UCSD-AML1 (cell line): ENCODE results near the gene SLC10A1.
"Not testable (repeated sequence)": the region's sequence is repeated elsewhere in the genome, so short reads cannot be mapped to it uniquely, and the experiment has no call there.

ENCODE experiments used
- DNase-seq: peaks from one replicate; lab custom pipeline; 2025; ENCODE audit not compliant: unreplicated experiment; lab: John Stamatoyannopoulos, UW

SLC10A1 gene

GRCh38 chr14:69796797-69797500, at the start of gene SLC10A1:
SLC10A1 (minus strand) TSS chr14:69797241; CDS start chr14:69797155, 86 bp downstream.
- DNase-seq: no peak

GRCh38 chr14:69845787-69846186, 48.7 kb upstream of the SLC10A1 start:
- DNase-seq: no peak

- no peak for DNase-seq
Measured at GRCh38 chr14:69845050-69845581, 48.1 kb upstream of the SLC10A1 start.

- no peak for DNase-seq
Measured at GRCh38 chr14:69844171-69844570, 47.1 kb upstream of the SLC10A1 start.

GRCh38 chr14:69842686-69843420, 45.8 kb upstream of the SLC10A1 start:
- no peak for DNase-seq

GRCh38 chr14:69841656-69842055, 44.6 kb upstream of the SLC10A1 start:
- DNase-seq: no peak

- DNase-seq: no peak
Measured at GRCh38 chr14:69839661-69840060, 42.6 kb upstream of the SLC10A1 start.

GRCh38 chr14:69838881-69839416, 41.9 kb upstream of the SLC10A1 start:
- no peak for DNase-seq

GRCh38 chr14:69828879-69829278, 31.8 kb upstream of the SLC10A1 start:
- no peak for DNase-seq

- no peak for DNase-seq
Measured at GRCh38 chr14:69828354-69828753, 31.3 kb upstream of the SLC10A1 start.

GRCh38 chr14:69827560-69827959, 30.5 kb upstream of the SLC10A1 start:
- no peak for DNase-seq

GRCh38 chr14:69822456-69822855, 25.4 kb upstream of the SLC10A1 start:
- no peak for DNase-seq

- no peak for DNase-seq
Measured at GRCh38 chr14:69820991-69821390, 23.9 kb upstream of the SLC10A1 start.

- DNase-seq: no peak
Measured at GRCh38 chr14:69819607-69820006, 22.6 kb upstream of the SLC10A1 start.

GRCh38 chr14:69818758-69819191, 21.7 kb upstream of the SLC10A1 start:
- DNase-seq: peak; percentile 42

- no peak for DNase-seq
Measured at GRCh38 chr14:69816216-69816615, 19.2 kb upstream of the SLC10A1 start.

- no peak for DNase-seq
Measured at GRCh38 chr14:69815556-69815955, 18.5 kb upstream of the SLC10A1 start.

- no peak for DNase-seq
Measured at GRCh38 chr14:69814397-69814796, 17.4 kb upstream of the SLC10A1 start.

- DNase-seq: not testable (repeated sequence)
Measured at GRCh38 chr14:69813346-69813745, 16.3 kb upstream of the SLC10A1 start.

GRCh38 chr14:69812711-69813110, 15.7 kb upstream of the SLC10A1 start:
- DNase-seq: no peak

- no peak for DNase-seq
Measured at GRCh38 chr14:69811868-69812252, 14.8 kb upstream of the SLC10A1 start.
